ENCODE measurements around the gene NIT1.
A peak's percentile ranks its signal among the peaks of the same experiment; 100 is the strongest.

- peak; percentile 57 for TF ChIP-seq CTCF (IDR thresholded peaks at IDR 0.05; ENCODE audit: low read length)
- TF ChIP-seq EZH2 (optimal IDR thresholded peaks at IDR 0.05; ENCODE audit: low read depth, low read length), result no peak
- no peak for TF ChIP-seq EZH2phosphoT487 (IDR thresholded peaks at IDR 0.05; ENCODE audit: low read length)
These were observed 1.4 kb downstream of the NIT1 start for GRCh38 chr1:161119092-161119903.

Data from MM.1S (cell line).